WTC11 (cell line): ENCODE measurements around the gene DAO. TPM values are rescaled to one million over a fixed set of nuclear protein-coding genes. Genes with fewer than 3 reads are reported as not detected.

Experiments
- ATAC-seq: fragments of 200-7000 bp; cut with Tn5 transposase; 2 replicates; pipeline ENCODE4 v1.10.0; 2021; ENCODE audit warnings: mild to moderate bottlenecking, moderate library complexity
- CTCF ChIA-PET: fragments of 300-600 bp; sonication (Branson Sonifier 250); formaldehyde crosslinking; loops from one replicate; lab custom pipeline; 2021; ENCODE audit warnings: antibody characterized with exemption; lab: Charles Lee
- POLR2A ChIA-PET: fragments of 350-600 bp; sonication (Branson Sonifier 250); formaldehyde crosslinking; loops from one replicate; lab custom pipeline; 2021; ENCODE audit warnings: antibody characterized with exemption; lab: Charles Lee
- DNase-seq: peaks from one replicate; pipeline ENCODE4 v3.0.0; 2021; ENCODE audit warnings: low spot score
- H3K27ac Mint-ChIP-seq: 2 replicates; pipeline ENCODE4 v1.8.0; 2021; ENCODE audit warnings: mixed read lengths
- H3K27me3 Mint-ChIP-seq: 2 replicates; pipeline ENCODE4 v1.8.0; 2021; ENCODE audit warnings: low read depth, mild to moderate bottlenecking, moderate library complexity, mixed read lengths
- H3K36me3 Mint-ChIP-seq: 2 replicates; pipeline ENCODE4 v1.8.0; 2021; ENCODE audit warnings: mixed read lengths
- H3K4me1 Mint-ChIP-seq: 2 replicates; pipeline ENCODE4 v1.8.0; 2022; ENCODE audit warnings: mixed read lengths
- H3K4me3 Mint-ChIP-seq: 2 replicates; pipeline ENCODE4 v1.8.0; 2021; ENCODE audit warnings: mild to moderate bottlenecking, moderate library complexity, mixed read lengths
- H3K9me3 Mint-ChIP-seq: 2 replicates; pipeline ENCODE4 v1.8.0; 2021; ENCODE audit warnings: mixed read lengths
- FOXP1 ChIP-seq: sonication (generic); formaldehyde crosslinking; IDR thresholded peaks from 2 replicates; pipeline ENCODE4 v1.8.0; 2022; ENCODE audit warnings: missing genetic modification reagents, mild to moderate bottlenecking, moderate library complexity, borderline replicate concordance
- GABPB1 ChIP-seq: sonication (generic); formaldehyde crosslinking; IDR thresholded peaks from 2 replicates; pipeline ENCODE4 v1.8.1; 2023; ENCODE audit warnings: mild to moderate bottlenecking, missing genetic modification reagents
- MYBL2 ChIP-seq: sonication (generic); formaldehyde crosslinking; IDR thresholded peaks from 2 replicates; pipeline ENCODE4 v1.8.1; 2023; ENCODE audit warnings: mild to moderate bottlenecking, moderate library complexity, missing genetic modification reagents
- NR1H2 ChIP-seq: sonication (generic); formaldehyde crosslinking; IDR thresholded peaks from 2 replicates; pipeline ENCODE4 v1.9.0; 2021; ENCODE audit warnings: mild to moderate bottlenecking, moderate library complexity, missing genetic modification reagents
- NR2C2 ChIP-seq: sonication (generic); formaldehyde crosslinking; IDR thresholded peaks from 2 replicates; pipeline ENCODE4 v1.8.0; 2022; ENCODE audit warnings: mild to moderate bottlenecking, missing genetic modification reagents
- OVOL2 ChIP-seq: fragments of 250-450 bp; sonication (Bioruptor Pico); IDR thresholded peaks from 2 replicates; pipeline ENCODE4 v1.9.0; 2021; ENCODE audit warnings: mild to moderate bottlenecking, borderline replicate concordance
- PRRX2 ChIP-seq: fragments of 250-450 bp; sonication (Bioruptor Pico); IDR thresholded peaks from 2 replicates; pipeline ENCODE4 v1.8.0; 2021; ENCODE audit warnings: mild to moderate bottlenecking
- RORB ChIP-seq: fragments of 250-450 bp; sonication (Bioruptor Pico); IDR thresholded peaks from 2 replicates; pipeline ENCODE4 v1.9.0; 2021; ENCODE audit warnings: mild to moderate bottlenecking
- SP1 ChIP-seq: sonication (generic); formaldehyde crosslinking; conservative IDR thresholded peaks from 2 replicates; pipeline ENCODE4 v1.8.1; 2022; ENCODE audit warnings: missing genetic modification reagents
- ZNF263 ChIP-seq: sonication (generic); formaldehyde crosslinking; IDR thresholded peaks from 2 replicates; pipeline ENCODE4 v1.8.1; 2022; ENCODE audit warnings: low read depth, mild to moderate bottlenecking, moderate library complexity, missing genetic modification reagents
- total RNA-seq: library from RNA; stranded (reverse); gene quantifications from 3 replicates; pipeline ENCODE4 v1.2.3, GENCODE V29; 2021
- TF ChIP-seq, protein P1 (sequence below): sonication (generic); formaldehyde crosslinking; IDR thresholded peaks from 2 replicates; pipeline ENCODE4 v1.8.0; 2023; ENCODE audit warnings: mild to moderate bottlenecking, missing genetic modification reagents
- TF ChIP-seq, protein P2 (sequence below): sonication (generic); formaldehyde crosslinking; IDR thresholded peaks from 2 replicates; pipeline ENCODE4 v1.8.1; 2023; ENCODE audit warnings: mild to moderate bottlenecking, missing genetic modification reagents
- TF ChIP-seq, protein P3 (sequence below): sonication (generic); formaldehyde crosslinking; IDR thresholded peaks from 2 replicates; pipeline ENCODE4 v1.8.1; 2022; ENCODE audit warnings: mild to moderate bottlenecking, missing genetic modification reagents, moderate library complexity, borderline replicate concordance
- TF ChIP-seq, protein P4 (sequence below): fragments of 200-600 bp; IDR thresholded peaks from 2 replicates; pipeline ENCODE4 v1.8.0; 2022; ENCODE audit warnings: antibody characterized with exemption
- TF ChIP-seq, protein P5 (sequence below): sonication (generic); formaldehyde crosslinking; IDR thresholded peaks from 2 replicates; pipeline ENCODE4 v1.8.1; 2023; ENCODE audit warnings: mild to moderate bottlenecking, missing genetic modification reagents, moderate library complexity
- TF ChIP-seq, protein P6 (sequence below): fragments of 250-450 bp; sonication (Bioruptor Pico); IDR thresholded peaks from 2 replicates; pipeline ENCODE4 v1.8.0; 2021; ENCODE audit warnings: mild to moderate bottlenecking

Gene DAO
- total RNA-seq, 1 experiment from 2014 or later: 0.17 TPM

DNA sequence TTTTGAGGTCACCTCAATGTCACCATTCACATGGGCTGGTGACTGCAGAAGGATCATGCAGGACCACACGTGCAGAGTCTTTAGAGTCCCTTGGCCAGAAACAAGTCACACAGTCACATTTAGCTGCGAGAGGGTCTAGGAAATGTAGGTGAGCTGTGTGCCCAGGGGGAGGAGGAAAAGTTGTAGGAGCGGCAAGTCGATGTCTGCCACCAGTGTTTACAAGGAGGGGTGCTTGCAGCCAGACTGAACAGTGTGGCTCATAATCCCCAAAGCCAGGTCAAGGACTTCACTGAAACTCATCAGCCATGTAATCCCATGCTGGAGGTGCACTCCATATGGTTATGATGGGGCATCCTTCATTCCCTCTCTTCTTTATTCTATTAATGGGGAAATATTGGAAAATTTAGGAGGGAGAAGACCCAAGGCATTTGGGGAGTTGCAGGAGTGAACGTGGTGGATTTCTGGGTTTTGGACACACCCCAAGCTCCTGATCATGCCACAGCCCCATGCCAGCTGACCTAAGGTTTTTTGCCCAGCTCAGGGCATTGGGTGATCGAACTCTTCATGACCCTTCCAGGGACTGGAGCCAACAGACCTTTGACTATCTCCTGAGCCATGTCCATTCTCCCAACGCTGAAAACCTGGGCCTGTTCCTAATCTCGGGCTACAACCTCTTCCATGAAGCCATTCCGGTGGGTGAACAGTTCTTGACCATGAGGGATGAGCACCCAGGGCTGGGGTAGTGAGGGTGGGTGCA, 7.2 kb downstream of the DAO start:
- H3K4me1 Mint-ChIP-seq: peaks cover 8% of the 10 kb centered on the region

DNA sequence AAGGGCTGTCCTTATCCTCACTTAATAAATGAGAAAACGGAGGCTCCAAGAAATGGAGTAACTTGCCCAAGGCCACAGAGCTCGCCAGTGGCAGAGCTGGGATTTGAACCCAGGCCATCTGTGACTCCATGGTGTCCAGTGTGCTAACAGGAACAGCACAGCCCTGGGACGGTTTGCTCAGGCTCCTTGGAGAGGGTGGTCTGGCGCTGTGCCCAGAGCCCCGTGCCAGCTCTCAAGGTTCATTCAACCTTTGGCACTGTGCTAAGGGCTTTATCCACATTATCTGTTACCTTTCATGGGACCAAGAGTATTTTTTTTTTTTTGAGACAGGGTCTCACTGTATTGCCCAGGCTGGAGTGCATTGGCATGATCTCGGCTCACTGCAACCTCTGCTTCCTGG, 8.1 kb downstream of the DAO start:
- H3K27ac Mint-ChIP-seq: no peak overlapping the region
- H3K27me3 Mint-ChIP-seq: no peaks in the 10 kb centered on the region
- no peak overlapping the region for H3K4me3 Mint-ChIP-seq
- peaks cover 8% of the 10 kb centered on the region for H3K4me1 Mint-ChIP-seq
- H3K9me3 Mint-ChIP-seq: peaks cover 11% of the 10 kb centered on the region
- H3K36me3 Mint-ChIP-seq: peaks cover 3% of the 10 kb centered on the region; the same call in 1 of the 2 replicates
- ChIA-PET POLR2A (no interaction called here), CTCF (interaction anchor here (1.4 kb wide), 1 partner anchor 63 kb away, joined by 4 read pairs; no protein-coding TSS in a partner anchor)
- ATAC-seq: no peak
- DNase-seq: no peak
- TF ChIP-seq, protein P1, sequence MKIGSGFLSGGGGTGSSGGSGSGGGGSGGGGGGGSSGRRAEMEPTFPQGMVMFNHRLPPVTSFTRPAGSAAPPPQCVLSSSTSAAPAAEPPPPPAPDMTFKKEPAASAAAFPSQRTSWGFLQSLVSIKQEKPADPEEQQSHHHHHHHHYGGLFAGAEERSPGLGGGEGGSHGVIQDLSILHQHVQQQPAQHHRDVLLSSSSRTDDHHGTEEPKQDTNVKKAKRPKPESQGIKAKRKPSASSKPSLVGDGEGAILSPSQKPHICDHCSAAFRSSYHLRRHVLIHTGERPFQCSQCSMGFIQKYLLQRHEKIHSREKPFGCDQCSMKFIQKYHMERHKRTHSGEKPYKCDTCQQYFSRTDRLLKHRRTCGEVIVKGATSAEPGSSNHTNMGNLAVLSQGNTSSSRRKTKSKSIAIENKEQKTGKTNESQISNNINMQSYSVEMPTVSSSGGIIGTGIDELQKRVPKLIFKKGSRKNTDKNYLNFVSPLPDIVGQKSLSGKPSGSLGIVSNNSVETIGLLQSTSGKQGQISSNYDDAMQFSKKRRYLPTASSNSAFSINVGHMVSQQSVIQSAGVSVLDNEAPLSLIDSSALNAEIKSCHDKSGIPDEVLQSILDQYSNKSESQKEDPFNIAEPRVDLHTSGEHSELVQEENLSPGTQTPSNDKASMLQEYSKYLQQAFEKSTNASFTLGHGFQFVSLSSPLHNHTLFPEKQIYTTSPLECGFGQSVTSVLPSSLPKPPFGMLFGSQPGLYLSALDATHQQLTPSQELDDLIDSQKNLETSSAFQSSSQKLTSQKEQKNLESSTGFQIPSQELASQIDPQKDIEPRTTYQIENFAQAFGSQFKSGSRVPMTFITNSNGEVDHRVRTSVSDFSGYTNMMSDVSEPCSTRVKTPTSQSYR: no peak
- TF ChIP-seq NR2C2: no peak
- TF ChIP-seq NR1H2 (CRISPR knock-in tag): no peak

More for the DNA sequence above, 7.2 kb downstream of the DAO start:
- H3K36me3 Mint-ChIP-seq: peaks cover 3% of the 10 kb centered on the region; the same call in 1 of the 2 replicates
- no peak overlapping the region for H3K4me3 Mint-ChIP-seq
- ChIA-PET CTCF (interaction anchor here (0.9 to 1.4 kb wide), 2 partner anchors 64 kb away, joined by 3 to 4 read pairs; no protein-coding TSS in a partner anchor), POLR2A (no interaction called here)
- ATAC-seq (no peak), DNase-seq (no peak)
- H3K27ac Mint-ChIP-seq: no peak overlapping the region
- no peaks in the 10 kb centered on the region for H3K27me3 Mint-ChIP-seq
- peaks cover 11% of the 10 kb centered on the region for H3K9me3 Mint-ChIP-seq
- no peak for TF ChIP-seq ZNF263 (CRISPR knock-in tag)
- TF ChIP-seq, protein P2, sequence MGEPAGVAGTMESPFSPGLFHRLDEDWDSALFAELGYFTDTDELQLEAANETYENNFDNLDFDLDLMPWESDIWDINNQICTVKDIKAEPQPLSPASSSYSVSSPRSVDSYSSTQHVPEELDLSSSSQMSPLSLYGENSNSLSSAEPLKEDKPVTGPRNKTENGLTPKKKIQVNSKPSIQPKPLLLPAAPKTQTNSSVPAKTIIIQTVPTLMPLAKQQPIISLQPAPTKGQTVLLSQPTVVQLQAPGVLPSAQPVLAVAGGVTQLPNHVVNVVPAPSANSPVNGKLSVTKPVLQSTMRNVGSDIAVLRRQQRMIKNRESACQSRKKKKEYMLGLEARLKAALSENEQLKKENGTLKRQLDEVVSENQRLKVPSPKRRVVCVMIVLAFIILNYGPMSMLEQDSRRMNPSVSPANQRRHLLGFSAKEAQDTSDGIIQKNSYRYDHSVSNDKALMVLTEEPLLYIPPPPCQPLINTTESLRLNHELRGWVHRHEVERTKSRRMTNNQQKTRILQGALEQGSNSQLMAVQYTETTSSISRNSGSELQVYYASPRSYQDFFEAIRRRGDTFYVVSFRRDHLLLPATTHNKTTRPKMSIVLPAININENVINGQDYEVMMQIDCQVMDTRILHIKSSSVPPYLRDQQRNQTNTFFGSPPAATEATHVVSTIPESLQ (CRISPR knock-in tag): no peak
- no peak for TF ChIP-seq GABPB1 (CRISPR knock-in tag)

DNA sequence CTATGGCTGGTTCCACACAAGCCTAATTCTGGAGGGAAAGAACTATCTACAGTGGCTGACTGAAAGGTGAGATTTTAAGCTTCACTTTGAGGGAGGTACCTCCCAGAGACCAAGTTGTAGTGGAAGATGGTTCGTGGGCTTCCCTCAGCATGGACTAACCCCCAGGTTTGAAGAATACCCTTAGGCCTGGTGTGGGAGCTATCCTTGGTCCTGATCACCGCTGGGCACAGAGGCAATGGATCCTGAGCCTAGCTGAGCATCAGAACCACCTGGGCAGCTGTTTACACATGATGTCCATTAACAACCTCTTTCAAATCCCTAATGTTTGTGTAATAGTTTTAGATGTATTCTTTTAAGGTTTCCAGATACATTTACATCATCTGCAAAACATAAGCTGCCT, 10.3 kb downstream of the DAO start:
- H3K4me3 Mint-ChIP-seq: no peak overlapping the region
- ChIA-PET POLR2A (no interaction called here), CTCF (interaction anchor here (1.4 kb wide), 1 partner anchor 61 kb away, joined by 6 read pairs; no protein-coding TSS in a partner anchor)
- H3K27ac Mint-ChIP-seq: no peak overlapping the region
- H3K4me1 Mint-ChIP-seq: no peaks in the 10 kb centered on the region
- TF ChIP-seq, protein P3, sequence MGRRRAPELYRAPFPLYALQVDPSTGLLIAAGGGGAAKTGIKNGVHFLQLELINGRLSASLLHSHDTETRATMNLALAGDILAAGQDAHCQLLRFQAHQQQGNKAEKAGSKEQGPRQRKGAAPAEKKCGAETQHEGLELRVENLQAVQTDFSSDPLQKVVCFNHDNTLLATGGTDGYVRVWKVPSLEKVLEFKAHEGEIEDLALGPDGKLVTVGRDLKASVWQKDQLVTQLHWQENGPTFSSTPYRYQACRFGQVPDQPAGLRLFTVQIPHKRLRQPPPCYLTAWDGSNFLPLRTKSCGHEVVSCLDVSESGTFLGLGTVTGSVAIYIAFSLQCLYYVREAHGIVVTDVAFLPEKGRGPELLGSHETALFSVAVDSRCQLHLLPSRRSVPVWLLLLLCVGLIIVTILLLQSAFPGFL: no peak
- TF ChIP-seq, protein P4, sequence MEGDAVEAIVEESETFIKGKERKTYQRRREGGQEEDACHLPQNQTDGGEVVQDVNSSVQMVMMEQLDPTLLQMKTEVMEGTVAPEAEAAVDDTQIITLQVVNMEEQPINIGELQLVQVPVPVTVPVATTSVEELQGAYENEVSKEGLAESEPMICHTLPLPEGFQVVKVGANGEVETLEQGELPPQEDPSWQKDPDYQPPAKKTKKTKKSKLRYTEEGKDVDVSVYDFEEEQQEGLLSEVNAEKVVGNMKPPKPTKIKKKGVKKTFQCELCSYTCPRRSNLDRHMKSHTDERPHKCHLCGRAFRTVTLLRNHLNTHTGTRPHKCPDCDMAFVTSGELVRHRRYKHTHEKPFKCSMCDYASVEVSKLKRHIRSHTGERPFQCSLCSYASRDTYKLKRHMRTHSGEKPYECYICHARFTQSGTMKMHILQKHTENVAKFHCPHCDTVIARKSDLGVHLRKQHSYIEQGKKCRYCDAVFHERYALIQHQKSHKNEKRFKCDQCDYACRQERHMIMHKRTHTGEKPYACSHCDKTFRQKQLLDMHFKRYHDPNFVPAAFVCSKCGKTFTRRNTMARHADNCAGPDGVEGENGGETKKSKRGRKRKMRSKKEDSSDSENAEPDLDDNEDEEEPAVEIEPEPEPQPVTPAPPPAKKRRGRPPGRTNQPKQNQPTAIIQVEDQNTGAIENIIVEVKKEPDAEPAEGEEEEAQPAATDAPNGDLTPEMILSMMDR: no peak
- TF ChIP-seq GABPB1 (CRISPR knock-in tag) (no peak), MYBL2 (no peak), PRRX2 (CRISPR knock-in tag) (no peak), SP1 (CRISPR knock-in tag) (no peak), FOXP1 (CRISPR knock-in tag) (no peak), RORB (CRISPR knock-in tag) (no peak), OVOL2 (CRISPR knock-in tag) (no peak)
- TF ChIP-seq, protein P5, sequence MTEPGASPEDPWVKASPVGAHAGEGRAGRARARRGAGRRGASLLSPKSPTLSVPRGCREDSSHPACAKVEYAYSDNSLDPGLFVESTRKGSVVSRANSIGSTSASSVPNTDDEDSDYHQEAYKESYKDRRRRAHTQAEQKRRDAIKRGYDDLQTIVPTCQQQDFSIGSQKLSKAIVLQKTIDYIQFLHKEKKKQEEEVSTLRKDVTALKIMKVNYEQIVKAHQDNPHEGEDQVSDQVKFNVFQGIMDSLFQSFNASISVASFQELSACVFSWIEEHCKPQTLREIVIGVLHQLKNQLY (CRISPR knock-in tag): no peak
- TF ChIP-seq, protein P6, sequence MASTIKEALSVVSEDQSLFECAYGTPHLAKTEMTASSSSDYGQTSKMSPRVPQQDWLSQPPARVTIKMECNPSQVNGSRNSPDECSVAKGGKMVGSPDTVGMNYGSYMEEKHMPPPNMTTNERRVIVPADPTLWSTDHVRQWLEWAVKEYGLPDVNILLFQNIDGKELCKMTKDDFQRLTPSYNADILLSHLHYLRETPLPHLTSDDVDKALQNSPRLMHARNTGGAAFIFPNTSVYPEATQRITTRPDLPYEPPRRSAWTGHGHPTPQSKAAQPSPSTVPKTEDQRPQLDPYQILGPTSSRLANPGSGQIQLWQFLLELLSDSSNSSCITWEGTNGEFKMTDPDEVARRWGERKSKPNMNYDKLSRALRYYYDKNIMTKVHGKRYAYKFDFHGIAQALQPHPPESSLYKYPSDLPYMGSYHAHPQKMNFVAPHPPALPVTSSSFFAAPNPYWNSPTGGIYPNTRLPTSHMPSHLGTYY (CRISPR knock-in tag): no peak
- H3K9me3 Mint-ChIP-seq: peaks cover 14% of the 10 kb centered on the region
- no peak for ATAC-seq
- H3K36me3 Mint-ChIP-seq: peaks cover 3% of the 10 kb centered on the region; the same call in 1 of the 2 replicates
- DNase-seq: peak; percentile 45
- no peaks in the 10 kb centered on the region for H3K27me3 Mint-ChIP-seq
